Colon (tissue), 2 donors: ENCODE results near the gene SCLT1.
"Not testable (repeated sequence)": the region's sequence is repeated elsewhere in the genome, so short reads cannot be mapped to it uniquely, and the experiment has no call there.

ENCODE experiments used
- FAIRE-seq: peaks from 2 replicates; lab custom pipeline; 2012; peaks lifted over from hg19 to GRCh38; lab: Jason Lieb, UNC
- donor health status: control.
- donor health status: control.

SCLT1 gene

GRCh38 chr4:129093191-129093920 lies at the start of gene SCLT1:
TSS of gene SCLT1 (minus strand) at chr4:129093539. CDS start at chr4:129093103, 436 bp downstream.
- FAIRE-seq, result no peak

- FAIRE-seq, result no peak
Observed at GRCh38 chr4:129140521-129140920, 47.2 kb upstream of the SCLT1 start.

- no peak for FAIRE-seq
Observed at GRCh38 chr4:129138810-129139496, 45.6 kb upstream of the SCLT1 start.

- FAIRE-seq, result no peak
Observed at GRCh38 chr4:129136433-129136832, 43.1 kb upstream of the SCLT1 start.

- FAIRE-seq, result no peak
Observed at GRCh38 chr4:129131343-129131742, 38.0 kb upstream of the SCLT1 start.

- no peak for FAIRE-seq
Observed at GRCh38 chr4:129129143-129129542, 35.8 kb upstream of the SCLT1 start.

GRCh38 chr4:129126614-129127013 lies 33.3 kb upstream of the SCLT1 start:
- not testable (repeated sequence) for FAIRE-seq

GRCh38 chr4:129117705-129118104 lies 24.4 kb upstream of the SCLT1 start:
- no peak for FAIRE-seq

- FAIRE-seq, result no peak
Observed at GRCh38 chr4:129113919-129114318, 20.6 kb upstream of the SCLT1 start.

- no peak for FAIRE-seq
Observed at GRCh38 chr4:129113434-129113833, 20.1 kb upstream of the SCLT1 start.

- FAIRE-seq, result no peak
Observed at GRCh38 chr4:129111919-129112318, 18.6 kb upstream of the SCLT1 start.

- no peak for FAIRE-seq
Observed at GRCh38 chr4:129110931-129111330, 17.6 kb upstream of the SCLT1 start.

GRCh38 chr4:129109965-129110824 lies 16.9 kb upstream of the SCLT1 start:
- no peak for FAIRE-seq

- no peak for FAIRE-seq
Observed at GRCh38 chr4:129098531-129099001, 5.2 kb upstream of the SCLT1 start.

GRCh38 chr4:129095811-129096454 lies 2.6 kb upstream of the SCLT1 start, which contains the start of gene C4orf33:
TSS of gene C4orf33 (plus strand) at chr4:129096152. CDS start at chr4:129102611, 6,459 bp downstream.
- no peak for FAIRE-seq

GRCh38 chr4:129094347-129094746 lies 1.0 kb upstream of the SCLT1 start:
- FAIRE-seq, result no peak

GRCh38 chr4:129092631-129093190 lies 628 bp downstream of the SCLT1 start:
- FAIRE-seq, result no peak

- no peak for FAIRE-seq
Observed at GRCh38 chr4:129087516-129087915, 5.8 kb downstream of the SCLT1 start.

GRCh38 chr4:129085472-129085871 lies 7.9 kb downstream of the SCLT1 start:
- FAIRE-seq, result no peak

GRCh38 chr4:129082302-129082701 lies 11.0 kb downstream of the SCLT1 start:
- no peak for FAIRE-seq

GRCh38 chr4:129080129-129080528 lies 13.2 kb downstream of the SCLT1 start:
- FAIRE-seq, result no peak

GRCh38 chr4:129077326-129077725 lies 16.0 kb downstream of the SCLT1 start:
- FAIRE-seq, result no peak
